ENCODE measurements around the gene SUPT3H.
"Not testable (repeated sequence)": the region's sequence is repeated elsewhere in the genome, so short reads cannot be mapped to it uniquely, and the experiment has no call there.

SUPT3H gene

DNA sequence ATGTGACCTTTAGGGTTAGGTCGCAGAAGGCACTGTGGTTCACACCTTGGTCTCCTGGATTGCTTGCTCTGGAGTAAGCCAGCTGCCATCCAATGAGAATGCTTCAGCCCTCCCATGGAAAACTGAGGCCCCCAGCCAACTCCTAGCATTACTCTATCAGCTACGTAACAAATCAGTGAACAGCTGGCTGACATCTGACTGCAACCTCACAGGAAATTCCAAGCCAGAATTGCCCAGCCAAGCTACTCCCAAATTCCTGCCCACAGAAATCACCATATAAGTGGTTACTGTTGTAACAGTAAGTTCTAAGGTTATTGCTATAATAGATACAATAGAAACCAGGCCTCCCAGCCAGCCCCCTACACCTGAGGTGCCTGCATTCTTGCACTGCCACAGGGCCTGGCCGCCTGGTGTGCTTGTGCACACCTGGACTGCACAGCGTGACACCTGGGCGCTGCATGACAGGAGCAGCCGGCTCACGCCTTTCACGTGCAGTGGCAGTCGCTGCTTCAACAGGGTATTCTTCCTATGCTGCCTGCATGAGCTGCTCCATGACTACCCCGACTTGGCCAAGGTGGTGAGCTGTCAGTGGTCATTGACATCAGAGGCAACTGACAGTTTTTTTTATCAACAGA, 479.3 kb downstream of the SUPT3H start:
- Histone ChIP-seq H3K27ac (ENCODE audit: low read depth, low read length) (no peak overlapping the region), H3K4me1 (ENCODE audit: control insufficient read depth, insufficient read depth, low read length) (no peaks in the 10 kb centered on the region), H3K9me3 (ENCODE audit: control insufficient read depth, insufficient read depth, low read length) (peaks cover 8% of the 10 kb centered on the region; the same call in 1 of the 2 replicates), H3K4me3 (ENCODE audit: low read depth, low read length) (no peak overlapping the region), H3K27me3 (ENCODE audit: control insufficient read depth, insufficient read depth, low read length) (no peaks in the 10 kb centered on the region), H3K9ac (ENCODE audit: low read depth, low read length) (no peak overlapping the region), H3K36me3 (ENCODE audit: control insufficient read depth, insufficient read depth, low read length) (no peaks in the 10 kb centered on the region)

DNA sequence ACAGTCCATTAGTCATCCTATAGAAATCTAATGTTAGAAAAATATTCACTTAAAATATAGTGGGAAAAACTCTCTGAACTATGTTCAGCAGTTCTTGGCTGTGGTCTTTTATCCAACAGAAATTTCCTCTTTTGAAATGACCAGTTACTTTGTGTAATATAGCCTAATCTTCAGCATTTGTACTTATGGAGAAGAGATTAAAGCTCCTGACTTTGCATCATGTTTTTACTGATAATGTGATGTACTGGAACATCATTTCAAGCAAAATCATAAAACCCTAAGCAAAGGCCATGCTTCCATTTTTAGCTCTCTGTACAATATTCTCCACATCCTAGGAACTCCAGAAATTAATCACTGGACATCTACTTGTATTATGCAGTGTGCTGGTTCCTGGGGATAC, 480.4 kb downstream of the SUPT3H start:
- Histone ChIP-seq H3K36me3 (ENCODE audit: control insufficient read depth, insufficient read depth, low read length) (no peaks in the 10 kb centered on the region), H3K27ac (ENCODE audit: low read depth, low read length) (no peak overlapping the region), H3K27me3 (ENCODE audit: control insufficient read depth, insufficient read depth, low read length) (no peaks in the 10 kb centered on the region), H3K4me1 (ENCODE audit: control insufficient read depth, insufficient read depth, low read length) (no peaks in the 10 kb centered on the region), H3K9ac (ENCODE audit: low read depth, low read length) (no peak overlapping the region), H3K4me3 (ENCODE audit: low read depth, low read length) (no peak overlapping the region), H3K9me3 (ENCODE audit: control insufficient read depth, insufficient read depth, low read length) (peaks cover 8% of the 10 kb centered on the region; the same call in 1 of the 2 replicates)

DNA sequence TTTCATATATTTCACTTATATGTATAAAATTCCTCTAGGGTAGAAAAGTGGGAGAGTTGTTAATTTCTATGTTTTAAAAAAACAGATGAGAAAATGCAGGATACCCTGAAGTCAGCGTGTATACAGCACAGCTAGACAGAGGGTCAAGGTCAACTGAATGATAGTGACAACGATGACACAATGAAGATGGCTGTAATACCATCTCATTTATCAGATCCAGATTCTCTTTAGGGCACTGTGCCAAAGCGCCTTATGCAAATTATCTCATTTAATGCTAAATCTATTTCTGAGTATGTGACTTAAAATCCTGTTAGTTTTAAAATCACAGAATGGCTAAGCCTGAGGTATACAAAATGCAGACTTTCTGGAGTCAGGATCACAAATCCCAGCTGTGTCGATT, 481.0 kb downstream of the SUPT3H start:
- no peak overlapping the region for H3K27ac ChIP-seq (ENCODE audit: low read depth, low read length)
- H3K36me3 ChIP-seq (ENCODE audit: control insufficient read depth, insufficient read depth, low read length), result no peaks in the 10 kb centered on the region
- H3K27me3 ChIP-seq (ENCODE audit: control insufficient read depth, insufficient read depth, low read length), result no peaks in the 10 kb centered on the region
- peaks cover 8% of the 10 kb centered on the region; the same call in 1 of the 2 replicates for H3K9me3 ChIP-seq (ENCODE audit: control insufficient read depth, insufficient read depth, low read length)
- H3K4me3 ChIP-seq (ENCODE audit: low read depth, low read length), result no peak overlapping the region
- H3K4me1 ChIP-seq (ENCODE audit: control insufficient read depth, insufficient read depth, low read length), result no peaks in the 10 kb centered on the region
- no peak overlapping the region for H3K9ac ChIP-seq (ENCODE audit: low read depth, low read length)

GRCh38 chr6:44892579-44892978, 485.2 kb downstream of the SUPT3H start:
- H3K27me3 ChIP-seq (ENCODE audit: control insufficient read depth, insufficient read depth, low read length), result no peaks in the 10 kb centered on the region
- no peaks in the 10 kb centered on the region for H3K9me3 ChIP-seq (ENCODE audit: control insufficient read depth, insufficient read depth, low read length)
- H3K9ac ChIP-seq (ENCODE audit: low read depth, low read length), result no peak overlapping the region
- no peaks in the 10 kb centered on the region for H3K36me3 ChIP-seq (ENCODE audit: control insufficient read depth, insufficient read depth, low read length)
- no peak overlapping the region for H3K4me3 ChIP-seq (ENCODE audit: low read depth, low read length)
- no peaks in the 10 kb centered on the region for H3K4me1 ChIP-seq (ENCODE audit: control insufficient read depth, insufficient read depth, low read length)
- H3K27ac ChIP-seq (ENCODE audit: low read depth, low read length), result no peak overlapping the region

- not testable (repeated sequence) for H3K27me3 ChIP-seq (ENCODE audit: control insufficient read depth, insufficient read depth, low read length); H3K9me3 ChIP-seq (ENCODE audit: control insufficient read depth, insufficient read depth, low read length); H3K36me3 ChIP-seq (ENCODE audit: control insufficient read depth, insufficient read depth, low read length); H3K27ac ChIP-seq (ENCODE audit: low read depth, low read length); H3K4me1 ChIP-seq (ENCODE audit: control insufficient read depth, insufficient read depth, low read length); H3K9ac ChIP-seq (ENCODE audit: low read depth, low read length); H3K4me3 ChIP-seq (ENCODE audit: low read depth, low read length)
Observed at GRCh38 chr6:44879071-44879470, 498.7 kb downstream of the SUPT3H start.

DNA sequence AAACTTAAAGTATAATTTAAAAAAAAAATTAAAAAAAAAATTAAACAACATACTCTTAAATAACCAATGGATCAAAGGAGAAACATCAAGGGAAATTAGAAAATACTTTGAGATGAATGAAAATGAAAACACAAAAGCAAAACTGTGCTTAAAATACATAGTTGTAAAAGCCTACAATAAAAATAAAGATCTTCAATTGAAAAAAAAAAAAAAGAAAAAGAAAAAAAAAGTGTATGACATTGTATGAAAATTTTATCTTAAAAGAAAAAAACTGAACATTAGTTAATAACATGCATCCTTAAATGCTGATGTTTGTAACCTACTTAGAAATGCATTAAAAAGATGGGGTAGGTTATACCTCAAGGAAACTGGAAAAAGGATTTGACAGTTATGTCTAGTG, 501.1 kb downstream of the SUPT3H start:
- not testable (repeated sequence) for H3K4me1 ChIP-seq (ENCODE audit: control insufficient read depth, insufficient read depth, low read length); H3K4me3 ChIP-seq (ENCODE audit: low read depth, low read length); H3K36me3 ChIP-seq (ENCODE audit: control insufficient read depth, insufficient read depth, low read length); H3K27me3 ChIP-seq (ENCODE audit: control insufficient read depth, insufficient read depth, low read length); H3K9me3 ChIP-seq (ENCODE audit: control insufficient read depth, insufficient read depth, low read length); H3K27ac ChIP-seq (ENCODE audit: low read depth, low read length); H3K9ac ChIP-seq (ENCODE audit: low read depth, low read length)

- Histone ChIP-seq H3K9ac (ENCODE audit: low read depth, low read length) (no peak overlapping the region), H3K27ac (ENCODE audit: low read depth, low read length) (no peak overlapping the region), H3K27me3 (ENCODE audit: control insufficient read depth, insufficient read depth, low read length) (no peaks in the 10 kb centered on the region), H3K36me3 (ENCODE audit: control insufficient read depth, insufficient read depth, low read length) (no peaks in the 10 kb centered on the region), H3K4me3 (ENCODE audit: low read depth, low read length) (no peak overlapping the region), H3K9me3 (ENCODE audit: control insufficient read depth, insufficient read depth, low read length) (no peaks in the 10 kb centered on the region; the same call in 1 of the 2 replicates), H3K4me1 (ENCODE audit: control insufficient read depth, insufficient read depth, low read length) (no peaks in the 10 kb centered on the region)
Observed at GRCh38 chr6:44869321-44869897, 508.3 kb downstream of the SUPT3H start.

DNA sequence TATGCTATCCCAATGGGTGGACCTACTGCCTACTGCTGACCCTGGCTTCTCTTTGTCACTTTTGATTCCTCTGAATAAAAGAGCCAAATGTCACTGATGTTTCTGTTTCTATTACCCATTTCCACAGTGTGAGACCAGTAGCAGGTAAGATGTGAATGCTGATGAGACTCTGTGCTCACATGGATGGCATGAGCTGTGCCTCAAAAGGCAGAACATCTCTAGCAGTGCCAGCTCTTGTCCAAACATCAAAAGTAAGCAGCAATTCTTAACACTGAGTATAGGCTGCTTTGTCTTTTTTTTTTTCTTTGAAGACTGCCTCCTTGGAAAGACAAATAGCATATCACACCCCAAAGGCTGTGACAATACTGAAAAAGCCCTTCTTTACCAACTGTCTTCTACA, 508.8 kb downstream of the SUPT3H start:
- no peaks in the 10 kb centered on the region; the same call in 1 of the 2 replicates for H3K9me3 ChIP-seq (ENCODE audit: control insufficient read depth, insufficient read depth, low read length)
- no peak overlapping the region for H3K9ac ChIP-seq (ENCODE audit: low read depth, low read length)
- no peaks in the 10 kb centered on the region for H3K36me3 ChIP-seq (ENCODE audit: control insufficient read depth, insufficient read depth, low read length)
- H3K27me3 ChIP-seq (ENCODE audit: control insufficient read depth, insufficient read depth, low read length), result no peaks in the 10 kb centered on the region
- H3K4me1 ChIP-seq (ENCODE audit: control insufficient read depth, insufficient read depth, low read length), result no peaks in the 10 kb centered on the region
- H3K4me3 ChIP-seq (ENCODE audit: low read depth, low read length), result no peak overlapping the region
- no peak overlapping the region for H3K27ac ChIP-seq (ENCODE audit: low read depth, low read length)

DNA sequence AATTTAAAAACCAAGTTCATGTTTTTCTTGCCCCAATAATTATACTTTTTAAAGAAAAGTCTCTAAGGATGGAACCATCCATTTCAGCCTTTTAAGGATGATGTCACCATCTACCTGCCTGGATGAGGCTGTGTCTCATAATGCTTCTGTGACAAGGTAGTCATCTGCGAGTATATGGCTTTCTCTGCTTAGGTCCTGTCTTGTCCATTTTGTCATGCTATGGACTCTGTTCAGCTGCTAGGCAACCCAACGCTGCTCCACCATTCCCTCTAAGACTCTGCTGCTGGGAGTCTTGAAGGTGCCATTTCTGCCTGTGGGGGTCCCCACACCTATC, 509.4 kb downstream of the SUPT3H start:
- H3K27ac ChIP-seq (ENCODE audit: low read depth, low read length), result no peak overlapping the region
- no peaks in the 10 kb centered on the region for H3K4me1 ChIP-seq (ENCODE audit: control insufficient read depth, insufficient read depth, low read length)
- H3K36me3 ChIP-seq (ENCODE audit: control insufficient read depth, insufficient read depth, low read length), result no peaks in the 10 kb centered on the region
- H3K9ac ChIP-seq (ENCODE audit: low read depth, low read length), result no peak overlapping the region
- H3K4me3 ChIP-seq (ENCODE audit: low read depth, low read length), result no peak overlapping the region
- H3K9me3 ChIP-seq (ENCODE audit: control insufficient read depth, insufficient read depth, low read length), result no peaks in the 10 kb centered on the region; the same call in 1 of the 2 replicates
- no peaks in the 10 kb centered on the region for H3K27me3 ChIP-seq (ENCODE audit: control insufficient read depth, insufficient read depth, low read length)

DNA sequence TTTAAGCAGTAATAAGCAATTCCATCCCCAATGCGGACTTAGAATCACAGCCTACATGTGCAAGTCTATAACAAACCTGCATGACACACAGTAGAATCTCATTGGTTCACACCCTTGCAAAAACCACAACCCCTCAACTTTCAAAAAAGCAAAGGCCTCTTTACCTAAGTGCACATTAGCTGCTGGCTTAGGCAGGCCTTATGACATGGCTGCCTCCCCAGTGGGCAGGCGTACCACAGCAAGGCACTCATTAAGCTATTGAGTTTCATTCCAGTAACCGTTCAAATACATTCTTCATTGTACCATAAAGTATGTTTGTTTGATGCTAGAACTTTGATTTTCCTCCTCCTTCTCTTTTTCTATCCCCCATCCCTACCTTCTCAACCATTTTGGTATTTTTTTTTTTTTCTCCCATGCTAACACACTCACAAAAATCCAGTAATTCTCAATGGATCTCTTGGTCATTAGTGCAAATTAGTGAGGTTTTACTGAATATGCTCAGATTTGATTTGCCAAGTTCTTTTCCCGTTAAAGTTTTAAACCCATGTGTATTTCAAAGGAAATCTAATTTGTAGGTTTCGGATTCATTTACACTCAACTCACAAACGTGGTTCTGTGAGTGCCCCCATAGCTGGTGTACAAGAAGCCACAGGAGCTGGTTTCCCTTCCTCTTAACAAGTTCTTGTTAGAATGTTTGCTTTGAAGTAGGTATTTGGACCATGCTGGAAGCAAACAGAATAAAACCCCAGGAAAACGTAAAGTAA, 510.0 kb downstream of the SUPT3H start:
- Histone ChIP-seq H3K9ac (ENCODE audit: low read depth, low read length) (no peak overlapping the region), H3K9me3 (ENCODE audit: control insufficient read depth, insufficient read depth, low read length) (no peaks in the 10 kb centered on the region; the same call in 1 of the 2 replicates), H3K36me3 (ENCODE audit: control insufficient read depth, insufficient read depth, low read length) (no peaks in the 10 kb centered on the region), H3K27ac (ENCODE audit: low read depth, low read length) (no peak overlapping the region), H3K4me3 (ENCODE audit: low read depth, low read length) (no peak overlapping the region), H3K27me3 (ENCODE audit: control insufficient read depth, insufficient read depth, low read length) (no peaks in the 10 kb centered on the region), H3K4me1 (ENCODE audit: control insufficient read depth, insufficient read depth, low read length) (no peaks in the 10 kb centered on the region)

DNA sequence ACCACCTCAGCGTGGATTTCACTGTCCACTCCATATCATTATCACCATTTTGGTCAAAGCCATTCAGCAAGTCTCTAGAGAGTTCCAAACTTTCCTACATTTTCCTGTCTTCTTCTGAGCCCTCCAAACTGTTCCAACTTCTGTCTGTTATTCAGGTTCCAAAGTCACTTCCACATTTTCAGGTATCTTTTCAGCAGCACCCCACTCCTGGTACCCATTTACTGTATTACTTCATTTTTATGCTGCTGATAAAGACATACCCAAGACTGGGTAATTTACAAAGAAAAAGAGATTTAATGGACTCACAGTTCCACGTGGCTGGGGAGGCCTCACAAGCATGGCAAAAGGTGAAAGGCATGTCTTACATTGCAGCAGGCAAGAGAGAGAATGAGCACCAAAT, 512.5 kb downstream of the SUPT3H start:
- not testable (repeated sequence) for H3K36me3 ChIP-seq (ENCODE audit: control insufficient read depth, insufficient read depth, low read length); H3K9ac ChIP-seq (ENCODE audit: low read depth, low read length); H3K27me3 ChIP-seq (ENCODE audit: control insufficient read depth, insufficient read depth, low read length); H3K4me3 ChIP-seq (ENCODE audit: low read depth, low read length); H3K4me1 ChIP-seq (ENCODE audit: control insufficient read depth, insufficient read depth, low read length); H3K27ac ChIP-seq (ENCODE audit: low read depth, low read length); H3K9me3 ChIP-seq (ENCODE audit: control insufficient read depth, insufficient read depth, low read length)

All from HUES48 (cell line).